GM19043 (cell line): ENCODE data around the gene MYO7A.

Source experiments
- ATAC-seq: cut with Tn5 transposase; IDR thresholded peaks from one replicate; pipeline ENCODE4 v1.9.1; 2021; ENCODE audit warnings: low read depth; ENCODE audit not compliant: unreplicated experiment

The MYO7A gene

DNA sequence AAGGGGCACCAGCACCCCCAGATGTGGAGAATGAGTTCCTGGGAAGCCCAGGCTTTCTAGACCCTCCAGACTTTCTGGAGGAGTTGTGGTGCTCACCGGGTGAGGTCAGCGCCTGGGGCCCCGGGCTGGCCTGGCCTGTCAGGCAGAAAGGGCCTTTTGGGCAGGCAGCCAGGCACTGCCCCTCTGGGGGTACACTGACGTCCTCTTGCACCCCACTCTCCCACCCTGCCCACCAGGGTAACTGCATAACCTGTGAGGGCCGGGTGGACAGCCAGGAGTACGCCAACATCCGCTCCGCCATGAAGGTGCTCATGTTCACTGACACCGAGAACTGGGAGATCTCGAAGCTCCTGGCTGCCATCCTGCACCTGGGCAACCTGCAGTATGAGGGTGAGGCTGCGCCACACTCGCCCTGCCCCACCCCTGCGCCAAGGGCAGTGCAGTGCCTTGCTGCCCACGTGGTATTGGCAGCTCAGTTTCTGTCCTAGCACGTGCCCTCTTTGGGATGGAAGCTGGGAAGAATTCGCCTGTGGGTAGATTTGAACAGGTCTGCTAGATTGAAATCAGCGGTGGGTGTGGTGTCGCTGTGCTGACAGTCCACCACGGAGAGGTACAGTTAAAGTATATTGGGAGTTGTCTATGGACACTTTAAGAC lies 30.1 kb downstream of the MYO7A start:
- no peak for ATAC-seq

DNA sequence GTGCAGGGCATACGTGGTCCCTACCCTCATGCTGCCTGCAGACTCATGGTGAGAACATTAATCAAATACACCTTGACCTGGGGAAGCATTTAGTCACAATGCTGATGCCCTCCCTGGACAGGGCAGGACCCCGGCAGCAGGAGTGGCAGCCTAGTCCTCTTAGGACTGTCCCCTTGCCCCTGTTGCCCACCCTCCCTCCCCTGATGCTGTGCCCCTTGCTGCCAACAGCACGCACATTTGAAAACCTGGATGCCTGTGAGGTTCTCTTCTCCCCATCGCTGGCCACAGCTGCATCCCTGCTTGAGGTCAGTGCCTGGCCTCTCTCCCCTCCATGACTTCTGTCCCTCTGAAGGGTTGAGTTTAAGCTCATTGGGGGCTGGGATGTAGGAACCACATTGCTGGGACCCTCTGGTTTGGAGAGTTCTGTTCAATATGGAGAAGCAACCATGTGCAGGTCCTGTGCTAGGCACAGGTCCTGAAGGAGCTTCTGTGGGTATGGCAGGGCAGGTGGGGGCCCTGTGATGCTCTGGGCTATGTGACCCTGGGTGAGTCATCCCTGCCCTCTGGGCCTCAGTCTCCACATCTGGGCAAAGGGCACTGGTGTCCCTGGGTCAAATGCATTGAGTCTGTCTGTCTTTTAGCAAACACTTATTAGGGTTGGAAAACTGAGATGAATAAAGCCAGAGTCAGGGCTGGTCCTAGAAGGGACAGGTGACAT lies 31.3 kb downstream of the MYO7A start:
- no peak for ATAC-seq

DNA sequence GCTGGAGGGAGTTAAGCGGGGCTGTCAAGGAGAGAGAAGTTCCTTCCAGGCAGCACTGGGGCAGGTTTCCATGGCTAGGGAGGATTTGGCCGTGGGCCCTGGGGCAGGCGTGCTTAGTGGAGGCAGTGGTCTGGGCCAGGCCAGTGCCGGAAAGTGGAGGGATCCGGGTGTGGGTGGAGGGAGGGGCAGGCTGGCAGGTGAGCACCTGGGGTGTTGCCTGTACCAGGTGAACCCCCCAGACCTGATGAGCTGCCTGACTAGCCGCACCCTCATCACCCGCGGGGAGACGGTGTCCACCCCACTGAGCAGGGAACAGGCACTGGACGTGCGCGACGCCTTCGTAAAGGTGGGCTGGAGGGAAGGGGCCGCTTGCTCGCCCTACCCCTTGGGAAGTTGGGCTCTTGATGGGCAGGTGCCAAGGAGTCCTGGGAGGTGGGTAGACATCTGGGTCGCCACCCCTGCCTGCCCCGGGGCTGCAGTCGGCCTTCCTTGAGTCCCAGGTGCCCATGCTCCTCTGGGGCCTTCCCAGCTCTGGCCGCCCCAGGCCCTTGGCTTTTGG lies 32.0 kb downstream of the MYO7A start:
- ATAC-seq: no peak

DNA sequence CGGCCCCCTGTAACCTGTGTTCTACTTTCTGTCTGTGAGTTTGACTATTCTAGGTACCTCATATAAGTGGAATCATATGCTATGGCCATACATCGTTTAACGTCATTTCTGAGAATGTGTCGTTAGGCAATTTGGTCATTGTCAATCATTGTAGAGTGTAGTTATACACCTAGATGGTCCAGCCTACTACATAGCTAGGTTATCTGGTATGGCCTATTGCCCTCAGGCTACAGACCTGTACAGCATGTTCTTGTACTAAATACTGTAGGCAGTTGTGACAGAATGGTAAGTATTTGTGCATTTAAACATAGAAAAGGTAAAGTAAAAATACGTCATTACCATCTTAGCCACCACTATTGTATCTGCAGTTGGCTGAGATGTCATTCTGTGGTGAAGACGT lies 35.2 kb downstream of the MYO7A start:
- ATAC-seq: no peak

DNA sequence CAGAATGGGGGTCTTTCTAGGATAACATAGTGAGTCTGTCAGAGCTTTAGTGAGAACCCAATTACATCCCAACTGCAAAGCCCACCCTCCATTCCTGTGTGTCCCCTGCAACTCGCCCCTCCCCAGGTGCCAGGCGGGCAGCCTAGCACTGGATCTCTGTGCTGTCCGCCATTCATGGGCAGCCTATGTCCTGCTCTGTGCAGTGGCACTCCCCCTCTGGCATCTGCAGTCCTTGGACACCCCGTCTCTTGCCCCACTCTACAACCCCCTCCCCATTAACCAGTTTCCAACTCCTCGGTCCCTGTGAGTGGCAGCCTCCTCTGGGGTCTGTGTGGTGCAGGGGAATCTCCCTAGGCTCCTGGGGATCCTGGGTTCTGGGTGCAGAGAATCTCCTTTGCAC lies 37.0 kb downstream of the MYO7A start:
- no peak for ATAC-seq

DNA sequence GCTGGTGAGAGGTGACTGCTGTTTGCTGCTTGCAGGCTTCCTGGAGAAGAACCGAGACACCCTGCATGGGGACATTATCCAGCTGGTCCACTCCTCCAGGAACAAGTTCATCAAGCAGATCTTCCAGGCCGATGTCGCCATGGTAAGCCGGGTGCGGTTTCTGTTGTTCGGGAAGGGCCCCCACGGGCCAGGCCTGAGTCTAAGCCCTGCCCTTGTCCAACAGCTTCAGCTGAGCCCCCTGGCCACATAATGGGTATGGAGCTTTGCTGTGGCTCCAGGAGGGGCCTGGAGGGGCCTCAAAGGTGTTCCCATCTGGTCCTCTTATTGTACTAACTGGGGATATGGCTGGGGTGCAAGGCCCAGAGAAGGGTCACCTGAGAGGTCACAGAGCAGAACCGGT lies 38.0 kb downstream of the MYO7A start:
- ATAC-seq: no peak

DNA sequence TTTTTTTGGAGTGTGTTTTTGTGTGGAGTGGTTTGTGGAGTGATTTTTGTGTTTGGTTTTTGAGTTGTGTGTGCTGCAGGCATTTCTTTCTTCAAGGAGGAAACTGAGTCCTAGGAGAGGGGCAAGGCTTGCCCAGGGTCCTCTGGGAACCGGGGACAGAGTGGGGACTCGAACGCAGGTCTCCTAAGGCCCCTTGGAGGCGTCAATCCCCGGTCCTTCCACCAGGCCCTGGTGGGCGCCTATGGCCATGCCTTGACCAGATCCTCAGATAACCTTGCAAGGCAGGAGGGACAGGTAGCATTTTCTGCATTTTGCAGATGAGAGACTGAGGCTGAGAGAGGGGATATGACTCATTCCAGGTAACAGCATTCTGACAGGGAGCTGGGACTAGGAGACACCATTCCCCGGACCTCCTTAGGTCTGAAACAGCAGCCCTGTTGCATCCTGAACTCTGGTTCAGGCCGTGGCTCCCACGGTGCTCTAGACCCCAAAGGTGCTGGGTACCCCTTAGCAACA lies 39.1 kb downstream of the MYO7A start:
- no peak for ATAC-seq

DNA sequence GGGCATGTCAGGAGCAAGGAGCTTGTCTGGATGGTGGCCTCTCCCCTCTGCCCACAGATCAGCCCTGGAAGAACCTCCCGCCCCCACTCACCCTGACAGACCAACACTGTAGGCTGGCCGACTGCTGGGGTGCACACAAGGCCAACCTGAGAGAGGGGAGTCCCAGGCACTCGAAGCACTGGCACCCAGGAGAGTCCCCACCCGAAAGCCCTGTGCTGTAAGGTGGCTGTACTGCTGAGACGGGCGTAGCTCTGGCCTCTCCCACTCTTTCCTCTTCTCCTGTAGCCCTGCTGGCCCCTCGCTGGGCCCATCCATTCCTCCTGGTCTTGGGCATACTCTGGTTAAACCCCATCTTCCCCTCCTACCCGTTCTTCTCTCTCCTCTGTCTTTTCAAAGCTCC lies 39.7 kb downstream of the MYO7A start:
- no peak for ATAC-seq

DNA sequence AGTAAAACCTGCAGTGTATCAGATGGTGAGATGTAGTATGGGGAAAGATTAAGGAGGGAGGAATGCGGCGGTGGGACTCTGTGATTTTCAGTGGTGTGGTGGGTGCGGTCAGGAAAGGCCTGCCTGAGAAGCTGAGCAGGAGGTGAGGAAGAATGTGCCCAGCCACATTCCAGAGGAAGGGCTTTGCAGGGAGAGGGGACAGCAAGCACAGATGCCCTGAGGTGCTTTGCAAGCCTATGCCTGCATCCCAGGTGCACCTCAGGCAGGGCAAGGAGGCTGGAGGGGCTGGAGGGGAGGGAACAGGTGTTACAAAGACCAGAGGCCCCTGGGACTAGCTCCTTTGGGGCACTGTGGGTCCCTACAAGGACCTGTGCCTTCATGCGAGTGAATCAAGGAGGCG lies 42.1 kb downstream of the MYO7A start:
- no peak for ATAC-seq

DNA sequence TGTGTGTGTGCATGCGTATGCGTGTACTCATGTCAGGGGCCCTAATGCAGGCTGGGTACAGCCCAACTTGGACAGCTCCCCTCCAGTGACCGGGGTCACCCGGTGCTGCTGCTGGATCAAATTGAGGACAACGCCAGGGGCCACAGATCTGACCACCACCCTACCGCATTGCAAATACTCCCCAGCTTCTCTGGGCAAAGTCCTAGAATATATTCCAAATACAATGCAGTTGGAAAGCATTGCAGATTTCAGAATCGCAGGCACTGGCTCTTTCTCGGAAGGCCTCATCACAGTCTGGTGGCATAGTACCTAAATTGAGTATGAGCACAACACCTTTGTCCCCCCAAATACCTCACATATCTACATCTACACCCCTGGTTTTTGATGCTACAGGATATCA lies 43.2 kb downstream of the MYO7A start:
- no peak for ATAC-seq

DNA sequence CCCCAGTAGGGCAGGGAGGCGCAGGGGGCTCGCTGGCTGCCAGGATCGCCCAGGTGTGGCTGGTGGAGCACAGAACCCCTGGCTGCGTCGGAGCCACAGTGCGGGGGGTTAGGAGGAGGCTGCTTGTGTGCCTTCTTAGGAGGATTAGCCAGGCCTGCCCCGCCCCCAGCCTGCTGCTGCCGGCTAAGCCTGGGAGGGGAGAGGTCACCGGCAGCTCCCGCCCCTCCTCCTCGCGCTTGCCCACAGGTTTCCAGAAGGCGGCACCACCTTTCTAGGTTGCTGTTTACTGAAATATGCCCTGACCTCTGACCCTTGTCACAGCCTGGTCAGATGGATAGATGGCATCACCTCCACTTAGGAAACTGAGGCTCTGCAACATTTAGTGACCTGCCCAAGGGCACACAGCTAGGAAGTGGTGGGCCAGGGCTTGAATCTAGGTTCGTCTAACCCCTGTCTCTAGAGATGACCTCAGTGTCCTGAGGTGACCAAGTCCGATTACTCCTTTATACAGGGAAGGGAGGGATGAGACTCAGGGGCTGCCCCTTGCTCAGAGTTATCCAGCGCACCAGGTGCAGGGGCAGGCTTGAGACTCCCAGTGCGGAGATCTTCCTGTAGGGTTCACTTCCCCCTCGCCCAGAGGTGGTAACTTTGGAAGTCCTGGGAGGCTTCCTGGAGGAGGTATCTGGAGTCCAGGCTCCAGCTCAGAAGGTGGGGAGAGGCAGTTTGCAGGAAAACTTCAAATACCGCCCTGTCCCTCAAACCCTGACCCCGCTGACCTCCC lies 44.0 kb downstream of the MYO7A start:
- ATAC-seq: no peak

DNA sequence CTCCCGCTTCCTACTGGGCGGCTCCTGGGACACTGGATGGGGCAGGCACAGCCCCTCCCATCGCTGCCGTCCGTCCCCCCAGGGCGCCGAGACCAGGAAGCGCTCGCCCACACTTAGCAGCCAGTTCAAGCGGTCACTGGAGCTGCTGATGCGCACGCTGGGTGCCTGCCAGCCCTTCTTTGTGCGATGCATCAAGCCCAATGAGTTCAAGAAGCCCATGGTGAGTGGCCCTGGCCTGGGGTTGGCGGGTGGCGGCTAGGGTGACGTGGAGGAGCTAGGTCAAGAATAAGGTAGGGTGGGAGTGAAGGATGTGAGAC lies 44.6 kb downstream of the MYO7A start:
- no peak for ATAC-seq

DNA sequence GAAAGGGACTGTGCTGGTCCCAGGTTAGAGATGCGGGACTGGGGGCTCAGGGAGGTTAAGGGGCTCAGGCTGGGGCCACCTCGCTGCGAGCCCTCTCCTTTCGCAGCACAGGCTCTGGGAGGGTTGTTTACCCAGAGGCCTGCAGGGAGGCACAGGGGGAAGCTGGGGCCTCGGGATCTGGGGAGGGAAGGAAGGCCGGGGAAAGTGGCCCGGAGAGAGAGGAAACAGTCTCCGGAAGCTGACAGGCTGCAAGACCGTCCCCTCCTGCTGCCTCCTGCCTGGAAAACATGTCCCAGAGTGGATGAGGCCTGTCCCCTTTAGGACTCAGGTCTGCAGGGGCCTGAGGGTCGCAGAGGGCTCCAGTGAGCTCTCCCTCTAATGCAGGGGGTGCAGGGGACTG lies 45.4 kb downstream of the MYO7A start:
- ATAC-seq: no peak

DNA sequence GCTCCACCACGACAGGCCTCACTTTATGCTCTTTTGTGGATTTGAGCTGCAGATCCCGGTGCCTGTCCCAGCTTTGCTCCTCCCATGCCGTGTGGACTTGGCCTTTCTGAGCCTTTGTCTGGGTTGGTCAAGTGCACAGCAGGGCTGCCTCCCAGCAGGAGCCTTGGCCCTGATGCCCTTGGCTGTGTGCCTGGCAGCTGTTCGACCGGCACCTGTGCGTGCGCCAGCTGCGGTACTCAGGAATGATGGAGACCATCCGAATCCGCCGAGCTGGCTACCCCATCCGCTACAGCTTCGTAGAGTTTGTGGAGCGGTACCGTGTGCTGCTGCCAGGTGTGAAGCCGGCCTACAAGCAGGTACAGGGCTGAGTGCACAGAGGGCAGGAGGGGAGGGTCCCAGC lies 46.5 kb downstream of the MYO7A start:
- no peak for ATAC-seq

DNA sequence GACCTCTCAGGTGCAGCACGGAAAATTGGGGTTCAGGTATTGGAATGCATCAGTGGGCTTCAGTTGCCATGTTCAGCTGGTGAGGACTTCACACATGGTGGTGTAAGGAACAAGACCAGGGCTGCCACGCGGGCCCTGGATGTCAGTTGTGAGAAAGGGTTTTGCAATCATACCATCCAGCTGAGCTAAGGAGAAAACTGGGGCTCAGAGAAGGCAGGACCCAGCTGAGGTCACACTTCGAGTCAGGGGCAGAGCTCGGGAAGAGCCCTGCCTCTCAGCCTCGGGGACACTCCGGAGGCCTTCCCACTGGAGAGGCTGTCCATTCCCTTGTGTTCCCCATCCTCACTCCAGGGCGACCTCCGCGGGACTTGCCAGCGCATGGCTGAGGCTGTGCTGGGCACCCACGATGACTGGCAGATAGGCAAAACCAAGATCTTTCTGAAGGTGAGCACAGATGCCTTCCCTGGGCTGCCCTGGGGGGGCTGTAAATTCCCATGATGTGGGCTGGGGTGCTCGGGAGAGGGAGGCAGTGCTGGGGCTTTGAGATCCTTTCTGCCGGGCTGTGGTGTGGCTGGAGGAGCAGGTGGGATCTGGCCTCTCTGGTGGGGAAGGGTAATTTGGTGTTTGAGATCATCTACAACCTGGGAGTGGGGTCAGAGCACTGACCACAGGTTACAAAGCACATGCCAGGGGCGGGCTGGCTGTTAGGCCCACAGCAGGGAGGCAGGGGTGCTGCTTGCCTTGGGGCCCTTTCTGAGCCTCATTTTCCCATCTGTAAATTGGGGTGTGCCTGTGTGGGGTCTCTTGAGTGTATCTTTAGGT lies 47.2 kb downstream of the MYO7A start:
- no peak for ATAC-seq

DNA sequence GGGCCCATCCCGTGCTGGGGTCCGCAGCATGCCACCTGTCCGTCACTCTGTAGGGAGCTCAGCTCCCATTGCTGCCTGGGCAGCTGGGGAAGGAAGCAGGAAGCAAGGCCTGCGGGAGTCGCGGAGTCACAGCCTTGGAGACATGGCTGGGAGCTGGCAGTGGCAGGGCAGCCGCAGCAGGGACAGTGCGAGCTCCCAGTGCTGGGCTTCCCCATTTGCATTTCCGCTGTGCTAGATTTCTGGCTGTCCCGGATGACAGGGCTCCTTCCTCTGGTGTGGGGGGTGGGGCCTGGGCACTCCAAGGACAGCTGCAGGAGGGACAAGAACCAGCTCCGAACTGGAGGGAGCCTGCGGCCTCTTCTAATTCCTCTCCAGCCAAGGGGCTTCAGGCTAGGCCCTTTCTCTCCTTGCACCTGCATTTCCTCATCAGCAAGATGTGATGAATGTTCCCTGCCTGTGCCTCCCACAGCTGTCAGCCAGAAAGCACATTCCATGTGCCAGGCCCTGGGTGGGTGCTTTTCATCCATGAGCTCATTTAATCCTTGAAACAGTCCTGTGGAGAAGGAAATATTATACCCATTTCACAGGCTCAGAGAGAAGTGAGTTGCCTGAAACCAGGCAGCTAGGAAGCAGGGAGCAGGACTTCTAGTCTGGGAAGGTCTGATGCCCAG lies 48.0 kb downstream of the MYO7A start:
- no peak for ATAC-seq

DNA sequence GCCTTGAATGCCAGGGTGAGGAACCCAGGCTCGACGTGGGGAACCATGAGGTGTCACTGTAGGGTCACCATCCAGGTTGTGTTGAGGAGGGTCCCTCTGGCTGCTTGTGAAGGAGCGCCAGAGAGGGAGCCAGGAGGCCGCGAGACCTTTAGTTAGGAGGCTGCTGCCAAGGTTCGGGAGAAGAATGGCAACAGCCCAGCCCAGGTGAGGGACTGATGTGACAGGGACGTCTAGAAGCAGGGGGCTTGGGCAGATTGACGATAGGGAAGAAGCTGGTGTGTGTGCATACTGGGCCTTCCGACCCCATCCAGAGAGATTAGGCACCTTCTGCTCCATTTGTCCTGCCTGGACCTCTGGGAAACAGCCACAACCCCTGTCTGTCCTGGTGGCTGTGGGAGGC lies 49.0 kb downstream of the MYO7A start:
- ATAC-seq: no peak

DNA sequence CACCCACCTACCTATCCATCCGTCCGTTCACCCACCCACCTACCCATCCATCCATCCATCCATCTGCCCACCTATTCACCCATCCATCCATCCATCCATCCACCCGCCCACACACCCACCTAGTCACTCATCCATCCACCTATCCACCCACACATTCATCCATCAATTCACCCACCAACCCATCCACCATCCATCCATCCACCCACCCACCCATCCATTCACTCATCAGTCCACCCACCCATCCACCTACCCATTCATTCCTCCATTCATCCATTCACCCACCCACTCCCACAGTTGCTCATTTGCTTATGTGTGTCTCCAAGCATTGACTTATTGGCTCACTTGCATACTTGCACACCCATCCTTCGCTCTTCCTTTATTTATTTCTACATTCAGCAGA lies 50.1 kb downstream of the MYO7A start:
- no peak for ATAC-seq

DNA sequence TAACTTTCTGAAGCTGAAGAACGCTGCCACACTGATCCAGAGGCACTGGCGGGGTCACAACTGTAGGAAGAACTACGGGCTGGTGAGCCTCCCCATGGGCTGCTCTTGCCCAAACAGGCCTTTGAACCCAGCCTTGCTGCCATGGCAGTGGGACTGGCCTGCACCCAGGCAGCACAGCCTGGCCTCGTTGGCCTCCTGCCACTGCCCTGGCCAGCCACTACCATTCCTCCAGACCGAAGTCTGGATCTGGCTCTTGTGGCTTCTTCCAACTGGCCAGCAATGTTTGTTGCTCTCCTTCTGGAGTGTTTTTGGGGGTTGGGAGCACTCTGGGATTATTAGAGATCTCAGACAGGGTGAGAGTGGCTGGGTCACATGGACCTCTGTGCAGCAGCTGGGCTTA lies 51.0 kb downstream of the MYO7A start:
- ATAC-seq: no peak

DNA sequence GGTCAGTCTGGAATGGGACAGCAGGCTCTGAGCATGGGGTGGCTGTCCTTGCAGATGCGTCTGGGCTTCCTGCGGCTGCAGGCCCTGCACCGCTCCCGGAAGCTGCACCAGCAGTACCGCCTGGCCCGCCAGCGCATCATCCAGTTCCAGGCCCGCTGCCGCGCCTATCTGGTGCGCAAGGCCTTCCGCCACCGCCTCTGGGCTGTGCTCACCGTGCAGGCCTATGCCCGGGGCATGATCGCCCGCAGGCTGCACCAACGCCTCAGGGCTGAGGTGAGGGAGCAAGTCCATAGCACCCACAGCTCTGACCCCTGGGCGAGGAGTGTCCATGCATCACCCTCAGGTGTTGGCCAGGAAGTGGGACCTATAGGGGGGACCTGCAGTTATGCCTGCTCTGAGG lies 51.6 kb downstream of the MYO7A start:
- no peak for ATAC-seq
